IPS-18c (cell line): ENCODE measurements around the gene CTDP1.

ENCODE experiments used
- H3K4me3 ChIP-seq: 2 replicates; pipeline ENCODE4 v1.7.0; 2013; ENCODE audit warnings: low read depth, mild to moderate bottlenecking, low read length, moderate library complexity; ENCODE audit not compliant: insufficient read depth
- H3K9me3 ChIP-seq: one replicate; pipeline ENCODE4 v1.6.1; 2013; ENCODE audit warnings: mild to moderate bottlenecking, low read length, moderate library complexity; ENCODE audit not compliant: control insufficient read depth, insufficient read depth

CTDP1 gene

GRCh38 chr18:79756143-79756500, 76.5 kb downstream of the CTDP1 start:
- no peaks in the 10 kb centered on the region for H3K9me3 ChIP-seq
- H3K4me3 ChIP-seq: no peak overlapping the region

GRCh38 chr18:79756826-79757225, 77.2 kb downstream of the CTDP1 start:
- Histone ChIP-seq H3K9me3 (no peaks in the 10 kb centered on the region), H3K4me3 (no peak overlapping the region)

GRCh38 chr18:79760348-79760747, 80.7 kb downstream of the CTDP1 start:
- no peaks in the 10 kb centered on the region for H3K9me3 ChIP-seq
- no peak overlapping the region for H3K4me3 ChIP-seq

GRCh38 chr18:79760881-79761280, 81.3 kb downstream of the CTDP1 start:
- Histone ChIP-seq H3K9me3 (no peaks in the 10 kb centered on the region), H3K4me3 (no peak overlapping the region)

- no peak overlapping the region for H3K4me3 ChIP-seq
- peaks cover 2% of the 10 kb centered on the region for H3K9me3 ChIP-seq
Observed at GRCh38 chr18:79763407-79763806, 83.8 kb downstream of the CTDP1 start.

GRCh38 chr18:79764131-79764530, 84.5 kb downstream of the CTDP1 start:
- Histone ChIP-seq H3K4me3 (no peak overlapping the region), H3K9me3 (peaks cover 2% of the 10 kb centered on the region)

- Histone ChIP-seq H3K9me3 (peaks cover 4% of the 10 kb centered on the region), H3K4me3 (no peak overlapping the region)
Observed at GRCh38 chr18:79765491-79766245, 86.1 kb downstream of the CTDP1 start.

- peaks cover 4% of the 10 kb centered on the region for H3K9me3 ChIP-seq
- H3K4me3 ChIP-seq: no peak overlapping the region
Observed at GRCh38 chr18:79766308-79766707, 86.7 kb downstream of the CTDP1 start.

- H3K9me3 ChIP-seq: peaks cover 4% of the 10 kb centered on the region
- no peak overlapping the region for H3K4me3 ChIP-seq
Observed at GRCh38 chr18:79768745-79769144, 89.1 kb downstream of the CTDP1 start.

GRCh38 chr18:79769698-79770500, 90.3 kb downstream of the CTDP1 start:
- H3K4me3 ChIP-seq: no peak overlapping the region; the same call in 1 of the 2 replicates

GRCh38 chr18:79770501-79770815, 90.9 kb downstream of the CTDP1 start:
- Histone ChIP-seq H3K9me3 (peaks cover 4% of the 10 kb centered on the region), H3K4me3 (no peak overlapping the region)

More at GRCh38 chr18:79769698-79770500, 90.3 kb downstream of the CTDP1 start:
- H3K9me3 ChIP-seq: peaks cover 4% of the 10 kb centered on the region

GRCh38 chr18:79770826-79771225, 91.2 kb downstream of the CTDP1 start:
- Histone ChIP-seq H3K4me3 (no peak overlapping the region), H3K9me3 (peaks cover 4% of the 10 kb centered on the region)

- Histone ChIP-seq H3K4me3 (no peak overlapping the region), H3K9me3 (peaks cover 4% of the 10 kb centered on the region)
Observed at GRCh38 chr18:79771446-79772107, 92.0 kb downstream of the CTDP1 start.

GRCh38 chr18:79772108-79772864, 92.7 kb downstream of the CTDP1 start:
- no peak overlapping the region for H3K4me3 ChIP-seq
- peaks cover 2% of the 10 kb centered on the region for H3K9me3 ChIP-seq

- Histone ChIP-seq H3K9me3 (peaks cover 2% of the 10 kb centered on the region), H3K4me3 (no peak overlapping the region)
Observed at GRCh38 chr18:79772865-79773696, 93.5 kb downstream of the CTDP1 start.

- H3K9me3 ChIP-seq: peaks cover 2% of the 10 kb centered on the region
- H3K4me3 ChIP-seq: no peak overlapping the region
Observed at GRCh38 chr18:79774111-79774510, 94.5 kb downstream of the CTDP1 start.
